GM20431 (cell line): Measurements from ENCODE around the gene KPNA4.
"Not testable (repeated sequence)": the region's sequence is repeated elsewhere in the genome, so short reads cannot be mapped to it uniquely, and the experiment has no call there.

ENCODE experiments used
- in situ Hi-C: fragments of 300-500 bp; cut with MseI, MboI; formaldehyde crosslinking; loops from one replicate; pipeline ENCODE4 v1.15.0; 2020; ENCODE audit warnings: low sequenced_read_pairs; ENCODE audit not compliant: unreplicated experiment

Gene KPNA4

GRCh38 chr3:160516391-160516790, 49.0 kb downstream of the KPNA4 start:
- in situ Hi-C loops: not testable (repeated sequence)

GRCh38 chr3:160501325-160501724, 64.0 kb downstream of the KPNA4 start:
- in situ Hi-C loops: no loop called here

DNA sequence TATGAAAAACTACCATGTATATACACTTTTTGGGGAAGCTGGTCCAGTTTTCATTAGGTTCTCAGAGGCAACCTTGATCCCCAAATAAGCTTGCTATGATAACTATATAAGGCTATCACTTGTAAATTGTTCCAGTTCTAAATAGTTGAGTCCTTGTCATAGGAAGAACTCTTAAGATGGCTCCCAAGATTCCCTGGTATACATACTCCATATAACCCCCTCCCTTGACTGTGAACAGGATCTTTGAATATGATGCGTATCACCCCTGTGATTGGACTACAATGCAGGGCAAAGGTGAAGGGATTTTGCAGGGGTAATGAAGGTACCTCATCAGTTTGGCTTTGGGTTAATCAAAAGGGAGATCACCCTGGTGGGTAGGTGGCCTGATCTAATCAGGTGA, 67.2 kb downstream of the KPNA4 start:
- in situ Hi-C loops: no loop called here

- in situ Hi-C loops: no loop called here
Observed at GRCh38 chr3:160490166-160490565, 75.2 kb downstream of the KPNA4 start.

GRCh38 chr3:160486459-160486869, 78.9 kb downstream of the KPNA4 start:
- in situ Hi-C loops: no loop called here

DNA sequence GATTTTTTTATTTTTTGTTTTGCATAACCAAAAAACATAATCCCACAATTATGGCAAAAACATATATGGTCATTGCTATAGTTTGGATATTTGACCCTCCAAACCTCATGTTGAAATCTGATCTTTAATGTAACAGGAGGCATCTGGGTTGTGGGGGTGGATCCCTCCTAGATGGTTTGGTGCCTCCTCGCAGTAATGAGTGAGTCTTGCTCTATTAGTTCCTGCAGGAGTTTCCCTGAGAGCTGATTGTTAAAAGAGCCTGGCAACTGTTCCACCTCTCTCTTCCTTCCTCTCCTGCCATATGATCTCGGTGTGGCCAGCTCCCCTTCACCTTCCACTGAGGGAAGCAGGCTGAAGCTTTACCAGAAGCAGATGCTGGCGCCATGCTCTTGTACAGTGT, 82.6 kb downstream of the KPNA4 start:
- in situ Hi-C loops: no loop called here

DNA sequence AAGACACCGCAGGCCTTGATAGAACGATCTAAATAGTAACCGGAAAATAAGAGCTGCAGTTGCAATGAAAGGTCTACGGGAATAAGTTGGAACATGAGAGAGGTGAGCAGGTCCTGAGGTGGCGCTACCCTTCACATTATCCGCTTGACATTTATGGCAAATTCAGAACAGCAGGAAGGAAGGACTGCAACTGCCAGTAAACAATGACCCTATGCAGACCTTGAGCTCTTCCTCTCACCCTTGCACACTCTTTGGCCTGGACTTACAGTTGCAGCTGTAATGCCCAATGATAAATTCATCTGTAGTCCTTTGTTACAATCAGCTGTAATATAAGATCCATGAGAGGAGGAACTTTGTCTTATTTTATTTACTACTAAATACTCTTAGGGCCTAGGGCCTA, 83.5 kb downstream of the KPNA4 start:
- in situ Hi-C loops: no loop called here

DNA sequence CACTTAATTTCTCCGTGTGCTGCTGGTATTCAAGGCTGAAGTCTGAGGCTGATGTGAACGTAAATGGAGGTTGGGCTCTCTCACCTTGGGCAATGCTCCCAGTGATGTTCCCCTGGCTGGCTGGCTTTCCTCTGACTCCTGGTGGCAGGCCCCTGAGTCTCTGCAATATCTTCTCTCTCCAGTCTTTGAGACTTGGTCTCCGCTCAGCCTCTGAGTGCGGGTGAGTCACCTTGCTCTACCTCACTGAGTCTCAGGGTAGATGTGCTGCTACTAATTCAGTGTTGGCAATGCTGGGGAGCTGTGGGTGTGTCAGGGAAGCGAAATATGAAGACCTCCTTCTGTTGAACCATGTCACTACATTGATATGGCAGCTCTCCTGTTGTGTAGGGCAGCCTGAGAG, 84.4 kb downstream of the KPNA4 start:
- in situ Hi-C loops: no loop called here

DNA sequence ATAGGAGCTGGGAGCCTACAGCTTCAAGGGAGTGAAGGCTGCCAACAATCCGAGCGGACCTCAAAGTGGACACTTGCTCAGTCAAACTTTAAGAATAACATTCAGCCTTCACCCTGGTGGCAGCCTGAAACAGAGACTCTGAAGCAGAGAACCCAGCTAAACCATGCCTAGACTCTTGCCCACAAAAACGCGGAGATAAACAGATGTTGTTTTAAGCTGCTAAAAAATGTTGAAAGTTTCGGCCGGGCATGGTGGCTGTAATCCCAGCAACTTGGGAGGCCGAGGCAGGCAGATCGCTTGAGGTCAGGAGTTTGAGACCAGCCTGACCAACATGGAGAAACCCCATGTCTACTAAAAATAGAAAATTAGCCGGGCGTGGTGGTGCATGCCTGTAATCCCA, 86.0 kb downstream of the KPNA4 start:
- in situ Hi-C loops: no loop called here

DNA sequence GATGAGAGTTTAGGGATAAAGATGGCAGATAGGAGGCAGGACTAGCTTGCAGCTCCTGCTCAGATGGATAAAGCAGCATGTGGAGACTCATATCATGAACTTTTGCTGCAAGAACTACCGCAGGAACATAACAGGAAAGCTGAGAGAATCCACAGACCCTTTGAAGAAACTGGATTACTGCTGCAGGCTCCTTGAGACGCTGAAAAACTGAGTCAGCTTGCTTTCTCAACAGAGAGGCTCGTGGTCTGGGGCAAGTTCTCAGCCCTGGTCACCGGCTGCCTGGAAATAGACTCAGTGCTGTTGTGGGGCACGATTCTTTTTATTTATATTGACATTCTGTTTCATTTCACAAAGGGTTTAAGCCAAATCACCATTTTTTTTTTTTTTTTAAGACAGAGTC, 87.0 kb downstream of the KPNA4 start:
- in situ Hi-C loops: no loop called here

DNA sequence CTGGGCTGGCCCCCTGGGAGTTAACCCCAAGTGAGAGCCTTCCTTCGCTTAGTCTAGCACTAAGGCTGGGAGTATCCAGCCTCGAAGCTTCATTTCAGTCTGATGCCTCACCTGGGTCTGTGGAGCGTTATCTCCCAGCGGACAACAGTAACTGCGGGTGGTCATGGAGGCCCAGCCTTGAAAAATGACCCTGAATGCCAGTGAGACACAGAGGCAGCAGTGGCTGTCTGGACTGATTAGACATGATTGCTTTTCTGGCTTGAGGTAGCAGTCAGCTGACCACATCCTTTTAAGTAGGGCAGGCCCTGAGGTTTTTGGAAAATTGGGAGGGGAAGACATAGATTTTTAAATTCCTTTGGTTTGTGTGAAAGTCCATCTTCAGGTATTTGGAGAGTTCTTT, 87.6 kb downstream of the KPNA4 start:
- in situ Hi-C loops: no loop called here

- in situ Hi-C loops: no loop called here
Observed at GRCh38 chr3:160475884-160476283, 89.5 kb downstream of the KPNA4 start.

DNA sequence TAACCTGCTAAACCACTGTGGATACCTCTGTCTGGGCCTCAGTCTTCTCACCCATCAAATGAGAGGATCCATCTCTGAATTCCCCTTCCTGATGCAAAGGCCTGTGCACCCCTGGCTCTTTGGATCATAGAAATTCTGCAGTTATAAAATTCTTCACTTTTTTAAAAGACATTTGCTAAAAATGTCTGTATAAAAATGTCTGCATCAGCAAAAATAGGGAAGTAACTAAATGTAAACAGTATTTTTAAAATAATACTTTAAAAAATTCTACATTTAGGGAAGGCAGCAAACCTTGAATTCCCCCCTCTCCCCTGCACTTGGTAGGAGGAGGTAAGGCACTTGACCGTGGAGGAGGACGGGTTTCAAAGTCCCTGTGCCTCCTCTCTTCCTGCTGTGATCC, 90.2 kb downstream of the KPNA4 start:
- in situ Hi-C loops: no loop called here

- in situ Hi-C loops: no loop called here
Observed at GRCh38 chr3:160474416-160474838, 90.9 kb downstream of the KPNA4 start.

- in situ Hi-C loops: no loop called here
Observed at GRCh38 chr3:160473978-160474377, 91.4 kb downstream of the KPNA4 start.

DNA sequence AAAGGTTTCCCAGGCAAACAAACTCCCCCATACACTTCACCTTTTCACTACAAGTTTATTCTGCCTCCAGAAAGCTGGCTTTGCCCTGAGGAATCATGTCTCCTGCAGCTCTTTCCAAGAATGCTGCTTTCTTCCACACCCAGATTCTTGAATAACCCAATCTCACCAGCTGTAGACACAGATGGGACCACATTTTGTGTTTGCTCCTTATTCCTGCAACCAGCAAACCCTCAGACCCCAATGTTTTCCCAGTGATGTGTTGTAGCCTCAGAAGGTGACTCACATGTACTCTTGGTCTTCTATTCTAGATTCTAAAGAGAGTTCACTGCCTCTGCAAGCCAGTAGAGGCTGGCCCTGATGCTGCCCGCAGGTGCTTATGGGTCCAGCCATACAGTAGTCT, 92.2 kb downstream of the KPNA4 start:
- in situ Hi-C loops: no loop called here

GRCh38 chr3:160472344-160472743, 93.0 kb downstream of the KPNA4 start:
- in situ Hi-C loops: no loop called here

GRCh38 chr3:160471892-160472291, 93.5 kb downstream of the KPNA4 start:
- in situ Hi-C loops: no loop called here

GRCh38 chr3:160470181-160470580, 95.2 kb downstream of the KPNA4 start:
- in situ Hi-C loops: no loop called here

- in situ Hi-C loops: no loop called here
Observed at GRCh38 chr3:160464971-160465370, 100.4 kb downstream of the KPNA4 start.

DNA sequence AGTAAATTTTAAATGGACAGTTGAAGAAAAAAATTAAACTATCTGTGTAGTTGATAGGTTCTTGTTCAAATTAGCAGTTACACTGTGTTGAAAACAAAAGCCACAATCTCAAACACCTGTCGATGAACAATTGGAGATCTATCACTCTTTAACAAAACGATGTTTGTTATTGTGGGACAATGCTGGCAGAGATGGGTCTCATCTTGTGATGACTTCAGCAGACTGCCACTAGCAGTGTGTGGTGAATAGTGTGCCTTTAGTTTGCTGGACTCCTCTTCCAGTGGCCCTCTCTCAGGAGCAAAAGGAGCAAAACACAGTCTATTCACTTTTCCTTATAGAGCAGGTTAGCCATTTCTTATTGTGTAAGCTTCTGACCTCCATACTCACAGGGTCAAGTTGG, 101.0 kb downstream of the KPNA4 start:
- in situ Hi-C loops: no loop called here

GRCh38 chr3:160460033-160460432, 105.3 kb downstream of the KPNA4 start:
- in situ Hi-C loops: no loop called here

DNA sequence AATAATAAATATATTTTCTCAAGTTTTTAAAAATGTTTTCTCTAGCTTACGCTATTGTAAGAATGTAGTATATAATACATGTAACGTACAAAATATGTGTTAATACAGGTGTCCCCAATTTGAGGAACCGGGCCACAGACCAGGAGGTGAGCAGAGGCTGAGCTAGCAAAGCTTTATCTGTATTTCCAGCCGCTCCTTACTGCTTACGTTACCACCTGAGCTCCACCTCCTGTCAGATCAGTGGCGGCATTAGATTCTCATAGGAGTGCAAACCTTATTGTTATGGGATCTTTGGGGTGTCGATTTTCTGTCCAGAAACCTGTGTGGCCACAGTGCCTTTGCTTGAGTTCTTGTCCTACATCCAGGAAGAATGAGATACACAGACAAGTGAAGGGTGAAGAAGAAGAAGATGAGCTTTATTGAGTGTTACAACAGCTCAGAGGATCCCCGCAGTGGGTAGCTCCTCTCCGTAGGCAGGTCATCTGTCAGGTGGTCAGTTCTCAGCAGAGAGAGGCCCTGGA, 105.9 kb downstream of the KPNA4 start:
- in situ Hi-C loops: no loop called here
